GM23338 (cell line): ENCODE results near the gene ZSCAN5C. TPM values are rescaled to one million over a fixed set of nuclear protein-coding genes. Genes with fewer than 3 reads are reported as not detected.

Experiments
- ATAC-seq: fragments of 200-7000 bp; cut with Tn5 transposase; 3 replicates; pipeline ENCODE4 v1.9.1; 2020
- DNase-seq: peaks from one replicate; pipeline ENCODE4 v3.0.0-alpha.2; 2015; ENCODE audit warnings: low spot score
- H2AFZ ChIP-seq: fragments of 200-600 bp; sonication (generic); 2 replicates; pipeline ENCODE4 v1.8.0; 2016; ENCODE audit warnings: antibody characterized with exemption, mild to moderate bottlenecking, moderate library complexity
- H3F3A ChIP-seq: fragments of 200-600 bp; sonication (generic); replicated peaks from 2 replicates; pipeline ENCODE4 v1.8.0; 2017; ENCODE audit warnings: antibody characterized with exemption, mixed run types, low read depth
- H3K27ac ChIP-seq: fragments of 200-600 bp; sonication (generic); 2 replicates; pipeline ENCODE4 v1.6.1; 2016; ENCODE audit warnings: low read depth
- H3K27me3 ChIP-seq: fragments of 200-600 bp; sonication (generic); 2 replicates; pipeline ENCODE4 v1.8.0; 2016; ENCODE audit warnings: mild to moderate bottlenecking, mixed run types, moderate library complexity; ENCODE audit not compliant: insufficient read depth
- H3K36me3 ChIP-seq: fragments of 200-600 bp; sonication (generic); 2 replicates; pipeline ENCODE4 v1.8.0; 2016; ENCODE audit warnings: mild to moderate bottlenecking; ENCODE audit not compliant: insufficient read depth
- H3K4me1 ChIP-seq: fragments of 200-600 bp; sonication (generic); 2 replicates; pipeline ENCODE4 v1.8.0; 2016; ENCODE audit warnings: mild to moderate bottlenecking, moderate library complexity; ENCODE audit not compliant: insufficient read depth
- H3K4me2 ChIP-seq: fragments of 200-600 bp; sonication (generic); 2 replicates; pipeline ENCODE4 v1.7.1; 2017; ENCODE audit warnings: mixed run types
- H3K4me3 ChIP-seq: fragments of 200-600 bp; sonication (generic); 2 replicates; pipeline ENCODE4 v1.6.1; 2016; ENCODE audit warnings: mixed run types
- H3K79me2 ChIP-seq: fragments of 200-600 bp; sonication (generic); replicated peaks from 2 replicates; pipeline ENCODE4 v1.8.0; 2017; ENCODE audit warnings: mild to moderate bottlenecking; ENCODE audit not compliant: insufficient read depth
- H3K9me2 ChIP-seq: fragments of 200-600 bp; sonication (generic); 2 replicates; pipeline ENCODE4 v1.8.0; 2017; ENCODE audit not compliant: insufficient read depth
- H4K20me1 ChIP-seq: fragments of 200-600 bp; sonication (generic); replicated peaks from 2 replicates; pipeline ENCODE4 v1.8.0; 2017; ENCODE audit warnings: mild to moderate bottlenecking; ENCODE audit not compliant: insufficient read depth
- H3K27ac Mint-ChIP-seq: 2 replicates; pipeline ENCODE4 v1.8.0; 2020; ENCODE audit warnings: inconsistent platforms, mild to moderate bottlenecking, moderate library complexity, mixed read lengths
- H3K27me3 Mint-ChIP-seq: 3 replicates; pipeline ENCODE4 v1.8.0; 2022; ENCODE audit warnings: low read depth, mild to moderate bottlenecking, moderate library complexity, mixed read lengths, inconsistent platforms; ENCODE audit not compliant: insufficient read depth, poor library complexity
- H3K36me3 Mint-ChIP-seq: 3 replicates; pipeline ENCODE4 v1.8.0; 2021; ENCODE audit warnings: low read depth, mild to moderate bottlenecking, inconsistent platforms, moderate library complexity, mixed read lengths
- H3K4me1 Mint-ChIP-seq: 3 replicates; pipeline ENCODE4 v1.8.0; 2020; ENCODE audit warnings: mild to moderate bottlenecking, inconsistent platforms, mixed read lengths
- H3K4me3 Mint-ChIP-seq: 3 replicates; pipeline ENCODE4 v1.8.0; 2021; ENCODE audit warnings: moderate library complexity, mild to moderate bottlenecking, inconsistent platforms, mixed read lengths
- H3K9me3 Mint-ChIP-seq: 3 replicates; pipeline ENCODE4 v1.8.0; 2020; ENCODE audit warnings: moderate library complexity, mild to moderate bottlenecking, inconsistent platforms, mixed read lengths
- CTCF ChIP-seq, 2 experiments: fragments of 200-600 bp in 1 of 2; sonication (generic) in 1 of 2; conservative IDR thresholded peaks; 2 replicates each; pipeline versions ENCODE4 v1.5.1 to v1.6.1; 2016 to 2017; ENCODE audit warnings: antibody characterized with exemption in 2 of 2, low read depth in 2 of 2, mild to moderate bottlenecking in 2 of 2, moderate library complexity in 1 of 2
- EZH2 ChIP-seq: fragments of 200-600 bp; sonication (generic); IDR thresholded peaks from one replicate; pipeline ENCODE4 v1.8.0; 2017; ENCODE audit warnings: antibody characterized with exemption, mild to moderate bottlenecking, low read depth; ENCODE audit not compliant: unreplicated experiment
- POLR2AphosphoS5 ChIP-seq: IDR thresholded peaks from 2 replicates; pipeline ENCODE4 v1.6.1; 2016; ENCODE audit warnings: antibody characterized with exemption, low read depth
- STAT1 ChIP-seq: IDR thresholded peaks from one replicate; pipeline ENCODE4 v1.6.1; 2016; ENCODE audit warnings: antibody characterized with exemption; ENCODE audit not compliant: unreplicated experiment
- ZNF331 ChIP-seq: fragments of 250-450 bp; sonication (Bioruptor Pico); IDR thresholded peaks from 2 replicates; pipeline ENCODE4 v1.5.0; 2020; ENCODE audit warnings: low read depth, mild to moderate bottlenecking, moderate library complexity
- polyA plus RNA-seq: library from polyadenylated mRNA; unstranded; fragments of >200 nt; fragmentation: Nextera tagmentation; extraction: Ambion mirVana; gene quantifications from 2 replicates; pipeline ENCODE4 v1.2.1, GENCODE V29; 2016
- total RNA-seq: library from RNA; depleted of rRNA; stranded (reverse); fragments of >200 nt; shearing (Covaris generic); gene quantifications from 2 replicates; pipeline ENCODE4 v1.2.3, GENCODE V29; 2014; rRNA removed

The ZSCAN5C gene
- total and polyA plus RNA-seq, 2 experiments from 2014 or later: not detected

- no peak for ATAC-seq
- peaks cover 11% of the 10 kb centered on the region for H3K36me3 Mint-ChIP-seq
- no peak overlapping the region for H3K4me2 ChIP-seq
- H3K4me1 Mint-ChIP-seq: no peaks in the 10 kb centered on the region
- H3K27me3 ChIP-seq: no peaks in the 10 kb centered on the region
- TF ChIP-seq CTCF (conservative IDR thresholded peaks at IDR 0.05; ENCODE audit: low read depth in 2 of 2) (peak; percentile 23 to 26; a peak in 2 of 4 replicates), POLR2AphosphoS5 (no peak), ZNF331 (no peak)
- no peak overlapping the region for H3K4me3 Mint-ChIP-seq
- no peaks in the 10 kb centered on the region; the same call in 1 of the 2 replicates for H3K4me1 ChIP-seq
- no peaks in the 10 kb centered on the region for H3K79me2 ChIP-seq
- peaks cover 8% of the 10 kb centered on the region for H3K27me3 Mint-ChIP-seq
- H3K27ac Mint-ChIP-seq: no peak overlapping the region
- H3K9me3 Mint-ChIP-seq: peaks cover 13% of the 10 kb centered on the region; the same call in 2 of the 3 replicates
- no peak overlapping the region for H3K4me3 ChIP-seq
- no peaks in the 10 kb centered on the region for H3K36me3 ChIP-seq
- no peaks in the 10 kb centered on the region for H3F3A ChIP-seq
- no peak overlapping the region for H2AFZ ChIP-seq
- DNase-seq: peak; percentile 46
- H3K27ac ChIP-seq: no peak overlapping the region
- peaks cover 8% of the 10 kb centered on the region for H3K9me2 ChIP-seq
- no peaks in the 10 kb centered on the region for H4K20me1 ChIP-seq
These were observed 51.7 kb downstream of the ZSCAN5C start for GRCh38 chr19:56253737-56254136.

DNA sequence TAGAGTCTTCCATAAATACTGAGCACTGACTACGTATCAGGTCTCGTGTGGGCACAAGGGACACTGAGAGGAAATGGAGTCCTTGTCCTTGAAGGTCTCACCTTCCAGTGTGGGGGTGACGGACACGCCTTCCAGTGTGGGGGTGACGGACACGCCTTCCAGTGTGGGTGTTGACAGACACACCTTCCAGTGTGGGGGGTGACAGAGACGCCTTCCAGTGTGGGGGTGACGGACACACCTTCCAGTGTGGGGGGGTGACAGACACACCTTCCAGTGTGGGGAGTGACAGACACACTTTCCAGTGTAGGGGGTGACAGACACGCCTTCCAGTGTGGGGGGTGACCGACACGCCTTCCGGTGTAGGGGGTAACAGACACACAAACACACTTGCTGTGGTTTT, 56.2 kb downstream of the ZSCAN5C start:
- H3K9me2 ChIP-seq: no peaks in the 10 kb centered on the region
- H3K79me2 ChIP-seq: no peaks in the 10 kb centered on the region
- no peaks in the 10 kb centered on the region; the same call in 1 of the 2 replicates for H3K4me1 ChIP-seq
- no peak overlapping the region for H3K27ac ChIP-seq
- H2AFZ ChIP-seq: no peak overlapping the region
- Mint-ChIP-seq H3K4me3 (no peak overlapping the region), H3K4me1 (no peaks in the 10 kb centered on the region), H3K36me3 (no peaks in the 10 kb centered on the region; the same call in 2 of the 3 replicates), H3K9me3 (no peaks in the 10 kb centered on the region; the same call in 2 of the 3 replicates), H3K27me3 (peaks cover 6% of the 10 kb centered on the region), H3K27ac (no peak overlapping the region)
- H3F3A ChIP-seq: no peaks in the 10 kb centered on the region
- no peaks in the 10 kb centered on the region for H4K20me1 ChIP-seq
- TF ChIP-seq EZH2 (no peak), POLR2AphosphoS5 (no peak), STAT1 (no peak), CTCF (conservative IDR thresholded peaks at IDR 0.05; ENCODE audit: low read depth in 2 of 2) (no peak)
- no peaks in the 10 kb centered on the region for H3K27me3 ChIP-seq
- no peak for ATAC-seq
- no peak for DNase-seq
- no peaks in the 10 kb centered on the region for H3K36me3 ChIP-seq
- H3K4me3 ChIP-seq: no peak overlapping the region
- H3K4me2 ChIP-seq: no peak overlapping the region

Other genes starting within 250 kb of the ZSCAN5C start
- gene NLRP5, start 215.5 kb upstream of the ZSCAN5C start, total RNA-seq: not detected in 2 replicates
- gene NLRP5, start 215.5 kb upstream of the ZSCAN5C start, polyA plus RNA-seq: not detected in 2 replicates
- 35.3 and 44.6 TPM in 2 replicates for gene ZNF787, start 81.0 kb upstream of the ZSCAN5C start, total RNA-seq
- gene ZNF787, start 81.0 kb upstream of the ZSCAN5C start, polyA plus RNA-seq: 12.5 and 15.9 TPM in 2 replicates
- gene ZNF444, start 61.0 kb upstream of the ZSCAN5C start, total RNA-seq: 58.5 and 60.5 TPM in 2 replicates
- gene ZNF444, start 61.0 kb upstream of the ZSCAN5C start, polyA plus RNA-seq: 23.6 and 25.1 TPM in 2 replicates
- not detected in 2 replicates for gene GALP, start 26.3 kb upstream of the ZSCAN5C start, total RNA-seq
- not detected in 2 replicates for gene GALP, start 26.3 kb upstream of the ZSCAN5C start, polyA plus RNA-seq
- gene ZSCAN5B, start 4.5 kb upstream of the ZSCAN5C start, total RNA-seq: 0.10 TPM in 1 of 2 replicates, not detected in the other
- not detected in 2 replicates for gene ZSCAN5B, start 4.5 kb upstream of the ZSCAN5C start, polyA plus RNA-seq
- not detected in 2 replicates for gene EDDM13, start 70.5 kb downstream of the ZSCAN5C start, total RNA-seq
- gene EDDM13, start 70.5 kb downstream of the ZSCAN5C start, polyA plus RNA-seq: 0.68 and 1.5 TPM in 2 replicates
- 7.5 and 12.5 TPM in 2 replicates for gene ZSCAN5A, start 112.6 kb downstream of the ZSCAN5C start, total RNA-seq
- 4.5 and 10.2 TPM in 2 replicates for gene ZSCAN5A, start 112.6 kb downstream of the ZSCAN5C start, polyA plus RNA-seq
- 3.9 and 8.0 TPM in 2 replicates for gene ZNF582, start 191.3 kb downstream of the ZSCAN5C start, total RNA-seq
- gene ZNF582, start 191.3 kb downstream of the ZSCAN5C start, polyA plus RNA-seq: 4.1 and 5.0 TPM in 2 replicates
- 2.4 and 4.0 TPM in 2 replicates for gene ZNF583, start 202.1 kb downstream of the ZSCAN5C start, total RNA-seq
- 3.6 and 6.3 TPM in 2 replicates for gene ZNF583, start 202.1 kb downstream of the ZSCAN5C start, polyA plus RNA-seq